LNCAP (cell line): Measurements from ENCODE around the gene P2RY6.

Experiments used
- CTCF ChIP-seq: fragments of 450-650 bp; IDR thresholded peaks from 2 replicates; pipeline ENCODE4 v1.5.1; 2017; ENCODE audit warnings: mild to moderate bottlenecking

The P2RY6 gene

GRCh38 chr11:73295996-73296318 lies 23.8 kb downstream of the P2RY6 start:
- TF ChIP-seq CTCF, result no peak

- TF ChIP-seq CTCF, result no peak
Observed at GRCh38 chr11:73296501-73297230, 24.5 kb downstream of the P2RY6 start.

GRCh38 chr11:73297231-73297590 lies 25.1 kb downstream of the P2RY6 start:
- TF ChIP-seq CTCF, result no peak

- no peak for TF ChIP-seq CTCF
Observed at GRCh38 chr11:73297702-73298101, 25.6 kb downstream of the P2RY6 start.

GRCh38 chr11:73298233-73298632 lies 26.1 kb downstream of the P2RY6 start:
- TF ChIP-seq CTCF, result no peak

- no peak for TF ChIP-seq CTCF
Observed at GRCh38 chr11:73299751-73300150, 27.6 kb downstream of the P2RY6 start.

- no peak for TF ChIP-seq CTCF
Observed at GRCh38 chr11:73306069-73306841, 34.1 kb downstream of the P2RY6 start.
